Measurements from ENCODE around the gene CADM1. TPM values are rescaled to one million over a fixed set of nuclear protein-coding genes. Genes with fewer than 3 reads are reported as not detected.

CADM1 gene
- total RNA-seq, 1 donor: 86.5 TPM

GRCh38 chr11:115497303-115497702 lies 6.9 kb downstream of the CADM1 start:
- no peak for TF ChIP-seq CTCF (IDR thresholded peaks at IDR 0.05; ENCODE audit: extremely low read depth, low read depth, low read length)
- no peaks in the 10 kb centered on the region for H3K4me1 ChIP-seq (ENCODE audit: insufficient read depth, low read length)
- H2AFZ ChIP-seq (ENCODE audit: low read length): no peak overlapping the region
- H3K27ac ChIP-seq (ENCODE audit: low read depth, low read length): no peak overlapping the region
- no peaks in the 10 kb centered on the region for H4K20me1 ChIP-seq (ENCODE audit: insufficient read depth, low read length)
- H3K79me2 ChIP-seq (ENCODE audit: insufficient read depth, low read length): no peaks in the 10 kb centered on the region
- peaks cover 20% of the 10 kb centered on the region for H3K27me3 ChIP-seq (ENCODE audit: insufficient read depth, low read length)
- DNase-seq (ENCODE audit: insufficient read length, low spot score, missing footprints): no peak
- H3K4me3 ChIP-seq (ENCODE audit: insufficient read depth, low read length): no peak overlapping the region
- no peaks in the 10 kb centered on the region for H3K9me3 ChIP-seq (ENCODE audit: low read depth, low read length)
- H3K36me3 ChIP-seq (ENCODE audit: insufficient read depth, low read length): no peaks in the 10 kb centered on the region
- H3K4me2 ChIP-seq (ENCODE audit: insufficient read depth, low read length): no peak overlapping the region

- TF ChIP-seq CTCF (IDR thresholded peaks at IDR 0.05; ENCODE audit: extremely low read depth, low read depth, low read length): no peak
- no peaks in the 10 kb centered on the region for H3K4me1 ChIP-seq (ENCODE audit: insufficient read depth, low read length)
- peaks cover 16% of the 10 kb centered on the region for H3K27me3 ChIP-seq (ENCODE audit: insufficient read depth, low read length)
- no peaks in the 10 kb centered on the region for H3K36me3 ChIP-seq (ENCODE audit: insufficient read depth, low read length)
- H3K27ac ChIP-seq (ENCODE audit: low read depth, low read length): no peak overlapping the region
- H3K9me3 ChIP-seq (ENCODE audit: low read depth, low read length): no peaks in the 10 kb centered on the region
- H3K4me3 ChIP-seq (ENCODE audit: insufficient read depth, low read length): no peak overlapping the region
- H3K79me2 ChIP-seq (ENCODE audit: insufficient read depth, low read length): no peaks in the 10 kb centered on the region
- DNase-seq (ENCODE audit: insufficient read length, low spot score, missing footprints): no peak
- no peak overlapping the region for H3K4me2 ChIP-seq (ENCODE audit: insufficient read depth, low read length)
- H2AFZ ChIP-seq (ENCODE audit: low read length): no peak overlapping the region
- H4K20me1 ChIP-seq (ENCODE audit: insufficient read depth, low read length): no peaks in the 10 kb centered on the region
These were observed 7.3 kb downstream of the CADM1 start for GRCh38 chr11:115496892-115497291.

GRCh38 chr11:115493905-115494304 lies 10.3 kb downstream of the CADM1 start:
- Histone ChIP-seq H3K79me2 (ENCODE audit: insufficient read depth, low read length) (no peaks in the 10 kb centered on the region), H4K20me1 (ENCODE audit: insufficient read depth, low read length) (no peaks in the 10 kb centered on the region), H3K4me2 (ENCODE audit: insufficient read depth, low read length) (no peak overlapping the region), H3K36me3 (ENCODE audit: insufficient read depth, low read length) (no peaks in the 10 kb centered on the region), H3K4me3 (ENCODE audit: insufficient read depth, low read length) (no peak overlapping the region), H3K27me3 (ENCODE audit: insufficient read depth, low read length) (no peaks in the 10 kb centered on the region), H3K27ac (ENCODE audit: low read depth, low read length) (no peak overlapping the region), H3K9me3 (ENCODE audit: low read depth, low read length) (no peaks in the 10 kb centered on the region), H2AFZ (ENCODE audit: low read length) (no peak overlapping the region), H3K4me1 (ENCODE audit: insufficient read depth, low read length) (no peaks in the 10 kb centered on the region)
- no peak for DNase-seq (ENCODE audit: insufficient read length, low spot score, missing footprints)
- TF ChIP-seq CTCF (IDR thresholded peaks at IDR 0.05; ENCODE audit: extremely low read depth, low read depth, low read length): no peak

- H3K4me1 ChIP-seq (ENCODE audit: insufficient read depth, low read length): no peaks in the 10 kb centered on the region
- no peak overlapping the region for H3K4me3 ChIP-seq (ENCODE audit: insufficient read depth, low read length)
- TF ChIP-seq CTCF (IDR thresholded peaks at IDR 0.05; ENCODE audit: extremely low read depth, low read depth, low read length): no peak
- no peaks in the 10 kb centered on the region for H3K79me2 ChIP-seq (ENCODE audit: insufficient read depth, low read length)
- H3K27ac ChIP-seq (ENCODE audit: low read depth, low read length): no peak overlapping the region
- H3K27me3 ChIP-seq (ENCODE audit: insufficient read depth, low read length): no peaks in the 10 kb centered on the region
- no peak overlapping the region for H3K4me2 ChIP-seq (ENCODE audit: insufficient read depth, low read length)
- no peak for DNase-seq (ENCODE audit: insufficient read length, low spot score, missing footprints)
- no peaks in the 10 kb centered on the region for H3K9me3 ChIP-seq (ENCODE audit: low read depth, low read length)
- H2AFZ ChIP-seq (ENCODE audit: low read length): no peak overlapping the region
- H4K20me1 ChIP-seq (ENCODE audit: insufficient read depth, low read length): no peaks in the 10 kb centered on the region
- H3K36me3 ChIP-seq (ENCODE audit: insufficient read depth, low read length): no peaks in the 10 kb centered on the region
These were observed 10.7 kb downstream of the CADM1 start for GRCh38 chr11:115493488-115493887.

Data from osteoblast (primary cell).